Activated T-cell treated with anti-CD3 and anti-CD28 coated beads, Interleukin-2, amount 50 U/mL, for 24 hours (primary cell): ENCODE measurements around the gene HELZ.

Experiments used
- DNase-seq: peaks from one replicate; pipeline ENCODE4 v3.0.0-alpha.2; 2020
- H3K27ac Mint-ChIP-seq: 2 replicates; pipeline ENCODE4 v1.8.0; 2020; ENCODE audit warnings: mild to moderate bottlenecking, mixed read lengths
- H3K27me3 Mint-ChIP-seq: 2 replicates; pipeline ENCODE4 v1.8.0; 2020; ENCODE audit warnings: mixed read lengths
- H3K36me3 Mint-ChIP-seq: 2 replicates; pipeline ENCODE4 v1.8.0; 2020; ENCODE audit warnings: low read depth, mixed read lengths
- H3K4me1 Mint-ChIP-seq: 2 replicates; pipeline ENCODE4 v1.8.0; 2020; ENCODE audit warnings: low read depth, mixed read lengths
- H3K4me3 Mint-ChIP-seq: 2 replicates; pipeline ENCODE4 v1.8.0; 2020; ENCODE audit warnings: mild to moderate bottlenecking, moderate library complexity, mixed read lengths
- H3K9me3 Mint-ChIP-seq: 2 replicates; pipeline ENCODE4 v1.8.0; 2020; ENCODE audit warnings: mixed read lengths

The HELZ gene

DNA sequence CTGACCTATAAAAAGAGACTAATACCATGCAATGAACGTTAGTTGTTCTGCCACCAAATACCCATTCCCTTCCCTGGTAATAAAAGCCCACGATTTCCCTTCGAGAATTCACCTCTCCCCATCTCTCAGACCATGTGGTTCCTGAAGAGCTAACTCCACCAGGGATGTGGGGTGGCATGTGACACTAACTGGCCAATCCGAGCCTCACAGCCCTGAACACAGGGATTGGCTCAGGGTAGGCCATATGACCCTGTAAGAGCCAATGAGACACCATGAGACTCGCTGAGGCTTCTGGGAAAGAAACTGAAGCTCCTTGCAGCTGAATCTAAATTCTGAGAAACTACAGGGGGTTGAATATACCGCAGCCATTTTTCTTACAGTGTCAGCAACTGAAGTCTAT is 21.1 kb downstream of the HELZ start:
- Mint-ChIP-seq H3K36me3 (peaks cover 58% of the 10 kb centered on the region), H3K27me3 (no peaks in the 10 kb centered on the region), H3K4me1 (peaks cover 65% of the 10 kb centered on the region), H3K4me3 (no peak overlapping the region), H3K9me3 (peaks cover 3% of the 10 kb centered on the region), H3K27ac (peak overlapping the region; percentile 87)
- DNase-seq, result no peak

GRCh38 chr17:67221062-67221998 is 23.7 kb downstream of the HELZ start:
- H3K4me1 Mint-ChIP-seq, result peaks cover 54% of the 10 kb centered on the region
- H3K27me3 Mint-ChIP-seq, result no peaks in the 10 kb centered on the region
- no peak for DNase-seq
- H3K4me3 Mint-ChIP-seq, result no peak overlapping the region
- no peak overlapping the region for H3K27ac Mint-ChIP-seq
- H3K9me3 Mint-ChIP-seq, result peaks cover 3% of the 10 kb centered on the region
- peaks cover 39% of the 10 kb centered on the region for H3K36me3 Mint-ChIP-seq

DNA sequence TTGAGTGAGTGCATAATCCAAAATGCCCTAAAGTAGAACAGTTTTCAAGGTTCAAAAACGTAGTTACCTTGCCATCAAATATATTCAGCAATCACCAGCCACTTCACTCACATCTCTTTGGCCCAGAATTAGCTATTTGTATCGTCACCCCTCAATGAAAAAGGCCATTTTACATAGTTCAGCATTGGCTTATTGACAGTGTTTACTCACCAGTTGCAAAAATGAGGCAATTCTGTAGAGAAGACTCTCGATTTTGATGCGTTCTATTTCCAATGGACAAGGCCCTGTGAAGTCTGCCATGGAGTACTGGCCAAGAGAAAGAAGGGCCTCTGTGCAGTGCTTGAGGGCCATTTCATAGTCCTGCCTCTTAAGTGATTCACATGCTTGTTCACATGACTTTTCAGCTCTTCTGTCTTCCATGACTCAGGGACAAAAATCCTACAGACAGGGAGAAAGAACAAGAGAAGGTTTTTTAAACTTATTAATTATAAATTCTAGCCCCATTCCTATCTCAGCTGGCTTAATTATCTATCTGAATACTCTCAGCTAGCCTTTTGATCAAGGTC is 26.5 kb downstream of the HELZ start:
- H3K36me3 Mint-ChIP-seq, result peaks cover 18% of the 10 kb centered on the region
- H3K4me1 Mint-ChIP-seq, result peaks cover 36% of the 10 kb centered on the region
- H3K27ac Mint-ChIP-seq, result no peak overlapping the region
- no peak overlapping the region for H3K4me3 Mint-ChIP-seq
- H3K9me3 Mint-ChIP-seq, result no peaks in the 10 kb centered on the region
- no peaks in the 10 kb centered on the region for H3K27me3 Mint-ChIP-seq
- no peak for DNase-seq

DNA sequence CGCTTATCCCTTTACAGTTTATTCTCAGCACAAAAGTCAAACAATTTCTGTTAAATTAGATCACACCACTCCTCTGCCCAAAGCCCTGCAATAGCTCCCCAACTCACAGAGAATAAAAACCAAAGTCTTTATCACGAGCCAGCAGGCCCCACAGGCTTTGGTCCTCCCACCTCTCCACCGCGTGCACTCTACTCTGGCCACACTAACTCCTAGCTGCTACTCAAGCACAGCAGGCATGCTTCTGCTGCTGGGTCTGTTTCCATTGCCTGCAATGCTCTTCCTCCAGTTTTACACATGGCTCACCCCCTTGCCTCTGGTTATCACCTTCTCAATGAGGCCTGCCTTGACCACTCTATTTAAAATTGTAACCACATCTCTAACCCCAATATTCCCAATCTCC is 27.6 kb downstream of the HELZ start:
- no peak overlapping the region for H3K4me3 Mint-ChIP-seq
- no peak overlapping the region for H3K27ac Mint-ChIP-seq
- no peak for DNase-seq
- peaks cover 20% of the 10 kb centered on the region for H3K36me3 Mint-ChIP-seq
- H3K4me1 Mint-ChIP-seq, result peaks cover 31% of the 10 kb centered on the region
- no peaks in the 10 kb centered on the region for H3K9me3 Mint-ChIP-seq
- H3K27me3 Mint-ChIP-seq, result no peaks in the 10 kb centered on the region

- no peaks in the 10 kb centered on the region for H3K27me3 Mint-ChIP-seq
- H3K36me3 Mint-ChIP-seq, result peaks cover 19% of the 10 kb centered on the region
- no peak overlapping the region for H3K27ac Mint-ChIP-seq
- no peak overlapping the region for H3K4me3 Mint-ChIP-seq
- peaks cover 32% of the 10 kb centered on the region for H3K4me1 Mint-ChIP-seq
- no peaks in the 10 kb centered on the region for H3K9me3 Mint-ChIP-seq
- no peak for DNase-seq
Measured at GRCh38 chr17:67216578-67217320, 28.2 kb downstream of the HELZ start.

- no peaks in the 10 kb centered on the region for H3K27me3 Mint-ChIP-seq
- no peaks in the 10 kb centered on the region for H3K9me3 Mint-ChIP-seq
- H3K4me1 Mint-ChIP-seq, result peaks cover 28% of the 10 kb centered on the region
- no peak overlapping the region for H3K27ac Mint-ChIP-seq
- DNase-seq, result no peak
- H3K4me3 Mint-ChIP-seq, result no peak overlapping the region
- peaks cover 22% of the 10 kb centered on the region for H3K36me3 Mint-ChIP-seq
Measured at GRCh38 chr17:67215991-67216421, 29.0 kb downstream of the HELZ start.

DNA sequence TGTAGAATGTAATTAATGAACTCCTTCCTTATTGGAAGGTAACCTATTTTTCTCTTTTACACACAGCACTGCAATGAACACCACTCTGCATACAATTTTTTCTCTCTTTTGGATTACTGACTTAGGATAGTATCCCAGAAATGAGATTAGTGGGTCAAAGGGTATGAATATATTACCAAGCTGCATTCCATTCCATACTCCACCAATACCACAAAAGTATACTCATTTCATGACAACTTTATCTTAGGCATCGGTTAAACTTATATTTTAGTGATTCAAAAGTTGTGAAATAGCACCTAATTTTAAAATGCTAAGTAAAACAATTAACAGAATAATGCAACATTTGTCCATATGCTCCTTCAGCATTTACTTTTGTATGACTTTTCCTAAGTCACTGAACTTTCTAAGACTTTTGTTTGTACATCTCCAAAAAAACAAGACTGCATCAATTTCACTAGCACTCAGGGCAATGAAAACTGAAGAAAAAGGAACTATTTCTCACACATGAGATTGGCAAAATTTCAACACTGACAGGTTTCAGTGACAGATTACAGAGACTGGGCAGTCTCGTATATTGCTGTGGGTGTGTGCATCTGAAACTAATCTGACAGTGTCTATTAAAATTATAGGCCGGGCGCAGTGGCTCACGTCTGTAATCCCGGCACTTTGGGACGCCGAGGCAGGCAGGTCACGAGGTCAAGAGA is 32.1 kb downstream of the HELZ start:
- H3K9me3 Mint-ChIP-seq, result no peaks in the 10 kb centered on the region
- H3K36me3 Mint-ChIP-seq, result peaks cover 40% of the 10 kb centered on the region
- no peak overlapping the region for H3K27ac Mint-ChIP-seq
- no peak overlapping the region for H3K4me3 Mint-ChIP-seq
- DNase-seq, result no peak
- peaks cover 32% of the 10 kb centered on the region for H3K4me1 Mint-ChIP-seq
- no peaks in the 10 kb centered on the region for H3K27me3 Mint-ChIP-seq

- Mint-ChIP-seq H3K36me3 (peaks cover 41% of the 10 kb centered on the region), H3K4me3 (no peak overlapping the region), H3K27ac (no peak overlapping the region), H3K27me3 (no peaks in the 10 kb centered on the region), H3K4me1 (peaks cover 32% of the 10 kb centered on the region), H3K9me3 (no peaks in the 10 kb centered on the region)
- no peak for DNase-seq
Measured at GRCh38 chr17:67212231-67212630, 32.8 kb downstream of the HELZ start.

GRCh38 chr17:67211742-67212141 is 33.3 kb downstream of the HELZ start:
- Mint-ChIP-seq H3K27ac (no peak overlapping the region), H3K36me3 (peaks cover 41% of the 10 kb centered on the region), H3K4me3 (no peak overlapping the region), H3K9me3 (no peaks in the 10 kb centered on the region), H3K4me1 (peaks cover 32% of the 10 kb centered on the region), H3K27me3 (no peaks in the 10 kb centered on the region)
- DNase-seq, result no peak

DNA sequence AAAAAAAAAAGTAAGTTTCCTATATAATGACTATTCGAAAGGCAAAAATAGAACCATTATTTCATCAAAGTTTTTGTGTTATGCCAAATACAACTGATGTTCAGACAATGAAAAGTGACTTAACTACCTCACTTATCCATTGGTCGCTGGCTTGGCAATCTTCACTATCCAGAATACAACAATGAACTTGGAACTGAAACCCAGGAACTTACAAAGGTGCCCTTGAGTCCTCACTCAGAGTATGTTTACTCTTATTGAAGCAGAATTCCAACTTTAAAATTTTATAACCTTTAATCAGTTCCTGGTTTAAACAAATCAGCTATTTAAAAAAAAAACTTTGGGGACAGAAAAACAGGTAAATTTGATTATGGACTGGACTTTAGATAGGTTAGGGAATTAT is 34.1 kb downstream of the HELZ start:
- Mint-ChIP-seq H3K9me3 (no peaks in the 10 kb centered on the region), H3K27ac (no peak overlapping the region), H3K4me3 (no peak overlapping the region), H3K36me3 (peaks cover 41% of the 10 kb centered on the region), H3K4me1 (peaks cover 32% of the 10 kb centered on the region), H3K27me3 (no peaks in the 10 kb centered on the region)
- no peak for DNase-seq

DNA sequence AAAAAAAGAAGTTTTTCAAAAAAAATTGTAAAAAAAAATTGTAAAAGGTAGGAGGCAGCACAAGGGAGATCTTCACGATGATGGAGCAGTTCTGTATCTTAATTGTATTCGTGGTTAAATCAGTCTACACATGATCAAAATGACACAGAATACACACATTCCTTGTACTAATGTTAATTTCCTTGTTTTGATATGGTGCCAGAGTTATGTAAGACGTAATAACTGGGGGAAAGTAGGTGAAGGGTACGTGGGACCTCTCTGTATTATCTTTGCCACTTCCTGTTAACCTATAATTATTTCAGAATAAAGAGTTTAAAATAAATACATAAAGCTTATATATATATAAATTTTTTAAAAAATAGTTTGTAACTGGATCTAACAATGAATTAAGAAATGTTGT is 36.8 kb downstream of the HELZ start:
- DNase-seq, result no peak
- peak overlapping the region; percentile 1 for H3K27ac Mint-ChIP-seq
- H3K4me1 Mint-ChIP-seq, result peaks cover 40% of the 10 kb centered on the region
- no peaks in the 10 kb centered on the region for H3K9me3 Mint-ChIP-seq
- peaks cover 51% of the 10 kb centered on the region for H3K36me3 Mint-ChIP-seq
- H3K27me3 Mint-ChIP-seq, result no peaks in the 10 kb centered on the region
- H3K4me3 Mint-ChIP-seq, result no peak overlapping the region

GRCh38 chr17:67203818-67204217 is 41.2 kb downstream of the HELZ start:
- no peaks in the 10 kb centered on the region for H3K27me3 Mint-ChIP-seq
- H3K36me3 Mint-ChIP-seq, result peaks cover 61% of the 10 kb centered on the region
- no peak overlapping the region for H3K4me3 Mint-ChIP-seq
- H3K4me1 Mint-ChIP-seq, result peaks cover 16% of the 10 kb centered on the region
- no peak overlapping the region for H3K27ac Mint-ChIP-seq
- H3K9me3 Mint-ChIP-seq, result no peaks in the 10 kb centered on the region
- no peak for DNase-seq

DNA sequence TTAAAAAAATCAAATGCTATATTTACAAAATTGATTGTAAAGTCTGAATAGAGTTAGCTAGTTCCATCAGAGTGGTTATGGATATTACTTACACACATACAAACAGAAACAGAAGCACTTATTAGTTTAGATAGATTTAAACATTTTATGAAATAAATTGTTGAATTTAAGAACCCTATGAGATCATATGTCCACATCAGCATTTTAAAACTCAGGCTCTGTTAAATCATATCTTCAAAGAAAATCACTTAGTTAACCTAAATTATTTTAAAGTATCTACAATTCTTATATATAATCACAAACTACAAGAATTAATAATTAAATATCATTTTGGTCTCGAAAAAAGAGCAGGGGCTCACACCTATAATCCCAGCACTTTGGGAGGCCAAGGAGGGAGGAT is 42.5 kb downstream of the HELZ start:
- H3K9me3 Mint-ChIP-seq, result peaks cover 2% of the 10 kb centered on the region
- H3K4me3 Mint-ChIP-seq, result no peak overlapping the region
- no peak for DNase-seq
- peaks cover 66% of the 10 kb centered on the region for H3K36me3 Mint-ChIP-seq
- H3K4me1 Mint-ChIP-seq, result peaks cover 12% of the 10 kb centered on the region
- no peak overlapping the region for H3K27ac Mint-ChIP-seq
- H3K27me3 Mint-ChIP-seq, result no peaks in the 10 kb centered on the region

GRCh38 chr17:67200727-67201301 is 44.2 kb downstream of the HELZ start:
- peaks cover 10% of the 10 kb centered on the region for H3K9me3 Mint-ChIP-seq
- no peaks in the 10 kb centered on the region for H3K27me3 Mint-ChIP-seq
- peaks cover 82% of the 10 kb centered on the region for H3K36me3 Mint-ChIP-seq
- no peak overlapping the region for H3K27ac Mint-ChIP-seq
- H3K4me1 Mint-ChIP-seq, result peaks cover 24% of the 10 kb centered on the region
- DNase-seq, result no peak
- H3K4me3 Mint-ChIP-seq, result no peak overlapping the region
